Stimulated activated CD4-positive, alpha-beta T cell treated with anti-CD3 and anti-CD28 coated beads, TNF-alpha, amount 100 ng/mL, for 24 hours (primary cell): ENCODE measurements around the gene JAKMIP1.

Source experiments
- DNase-seq, 3 experiments: peaks; one replicate each; pipeline ENCODE4 v3.0.0-alpha.2; 2020; ENCODE audit warnings: low read depth in 3 of 3

Gene JAKMIP1

DNA sequence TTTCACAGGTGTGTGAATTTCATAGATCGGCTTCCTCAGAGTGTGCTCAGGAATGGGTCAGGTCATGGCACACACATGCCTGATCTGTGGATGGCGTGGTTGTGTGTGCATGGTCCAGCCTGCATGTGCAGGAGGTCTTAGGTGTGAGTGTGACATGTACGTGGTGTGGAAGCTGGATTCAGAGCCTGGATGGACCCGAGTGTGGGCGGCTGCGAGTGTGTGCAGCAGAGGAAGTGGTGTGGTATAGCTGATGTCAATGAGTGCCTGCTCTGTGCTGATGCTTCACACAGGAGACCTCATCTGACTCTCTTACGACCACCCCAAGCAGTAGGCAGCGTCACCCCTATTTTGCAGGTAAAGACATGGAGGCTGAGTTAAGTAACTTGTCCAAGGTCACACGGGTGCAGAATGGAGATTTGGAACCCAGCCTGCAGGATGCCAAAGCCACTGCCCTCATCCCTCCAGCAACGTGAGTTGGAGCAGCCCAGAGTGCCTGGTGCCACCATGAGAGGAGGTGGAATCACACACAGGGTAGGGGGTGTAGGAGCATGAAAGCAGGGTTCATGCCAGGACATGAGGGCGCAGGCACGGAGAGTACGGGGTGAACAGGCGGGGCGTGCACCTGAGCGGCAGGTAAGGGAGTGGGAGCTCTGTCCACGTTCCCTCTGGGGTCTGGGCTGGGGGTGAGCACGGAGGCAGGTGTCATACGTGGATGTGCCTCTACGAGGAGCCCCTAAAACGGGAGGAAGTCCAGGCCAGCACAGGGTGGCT lies 157.9 kb downstream of the JAKMIP1 start:
- no peak for DNase-seq

DNA sequence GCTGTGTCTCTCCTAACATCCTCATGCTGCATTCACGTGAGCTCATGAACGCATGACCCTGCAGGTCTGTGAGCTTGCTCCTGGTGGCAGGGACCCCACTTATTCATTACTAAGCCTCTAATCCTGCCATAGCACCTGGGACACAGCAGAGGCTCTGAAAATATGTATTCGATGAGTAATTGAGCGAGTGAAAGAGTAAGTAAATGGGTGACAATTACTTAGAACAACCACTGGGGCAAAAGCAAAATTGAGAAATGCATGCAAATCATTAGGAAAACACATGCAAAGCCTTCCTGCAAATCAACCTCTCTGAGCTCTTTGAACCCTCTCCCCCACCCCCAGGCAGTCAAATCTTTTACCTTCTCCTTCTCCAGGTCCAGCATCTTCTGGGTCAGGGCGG lies 158.5 kb downstream of the JAKMIP1 start:
- no peak for DNase-seq

DNA sequence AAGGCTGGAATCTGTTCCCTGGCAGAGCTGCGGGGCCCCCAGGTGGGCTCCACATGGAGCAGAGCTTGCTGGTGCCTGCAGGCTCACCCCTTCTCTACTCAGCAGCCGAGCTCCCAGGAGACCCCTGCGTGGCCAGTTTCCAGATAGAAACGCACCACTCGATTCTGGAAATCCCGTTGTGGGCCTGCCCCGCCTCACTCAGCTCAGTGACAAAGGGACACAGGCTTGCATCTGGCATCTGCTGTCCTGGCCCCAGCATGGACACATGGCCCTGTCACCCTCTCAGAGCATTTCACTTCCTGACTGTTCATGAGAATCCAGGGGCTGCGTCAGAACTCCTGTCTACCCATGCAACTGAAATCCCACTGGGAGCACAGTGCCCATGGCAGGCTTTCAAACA lies 161.6 kb downstream of the JAKMIP1 start:
- DNase-seq, result no peak

DNA sequence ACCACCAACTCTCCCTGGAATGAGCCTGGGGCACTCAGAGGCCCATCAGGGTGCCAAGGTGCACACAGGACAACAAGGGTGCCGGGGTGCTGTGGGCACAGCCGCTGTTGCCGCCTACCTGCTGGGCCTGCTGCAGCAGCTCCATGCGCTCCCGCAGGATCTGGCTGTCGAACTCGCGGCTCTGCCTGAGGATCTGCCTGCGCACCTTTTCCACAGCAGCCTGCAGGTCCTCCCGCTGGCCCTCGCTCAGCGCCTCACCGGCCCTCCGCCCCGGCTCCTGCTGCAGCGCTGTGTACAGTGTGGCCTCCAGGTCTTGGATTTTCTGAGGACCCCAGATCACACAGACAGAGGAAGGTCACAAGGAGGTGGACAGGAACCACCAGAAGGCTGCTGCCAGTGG lies 164.6 kb downstream of the JAKMIP1 start:
- DNase-seq, result no peak

DNA sequence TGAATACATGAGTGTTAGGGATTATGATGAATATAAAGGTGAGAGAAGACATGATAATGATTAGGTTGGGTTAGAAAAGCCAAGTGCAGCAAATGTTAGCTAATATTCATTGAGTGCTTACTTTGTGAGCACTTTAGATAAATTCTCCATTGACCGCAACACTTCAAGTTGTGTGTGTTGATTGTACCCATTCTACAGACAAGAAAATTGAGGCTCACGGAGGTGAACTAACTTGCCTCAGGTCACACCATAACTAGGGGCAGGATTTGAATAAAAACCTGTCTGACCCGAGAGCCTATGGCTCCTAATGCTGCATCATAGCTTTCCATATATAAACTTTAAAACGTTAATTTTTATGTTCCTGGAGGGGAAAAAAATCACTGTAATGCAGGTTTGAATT lies 167.0 kb downstream of the JAKMIP1 start:
- DNase-seq, result no peak

DNA sequence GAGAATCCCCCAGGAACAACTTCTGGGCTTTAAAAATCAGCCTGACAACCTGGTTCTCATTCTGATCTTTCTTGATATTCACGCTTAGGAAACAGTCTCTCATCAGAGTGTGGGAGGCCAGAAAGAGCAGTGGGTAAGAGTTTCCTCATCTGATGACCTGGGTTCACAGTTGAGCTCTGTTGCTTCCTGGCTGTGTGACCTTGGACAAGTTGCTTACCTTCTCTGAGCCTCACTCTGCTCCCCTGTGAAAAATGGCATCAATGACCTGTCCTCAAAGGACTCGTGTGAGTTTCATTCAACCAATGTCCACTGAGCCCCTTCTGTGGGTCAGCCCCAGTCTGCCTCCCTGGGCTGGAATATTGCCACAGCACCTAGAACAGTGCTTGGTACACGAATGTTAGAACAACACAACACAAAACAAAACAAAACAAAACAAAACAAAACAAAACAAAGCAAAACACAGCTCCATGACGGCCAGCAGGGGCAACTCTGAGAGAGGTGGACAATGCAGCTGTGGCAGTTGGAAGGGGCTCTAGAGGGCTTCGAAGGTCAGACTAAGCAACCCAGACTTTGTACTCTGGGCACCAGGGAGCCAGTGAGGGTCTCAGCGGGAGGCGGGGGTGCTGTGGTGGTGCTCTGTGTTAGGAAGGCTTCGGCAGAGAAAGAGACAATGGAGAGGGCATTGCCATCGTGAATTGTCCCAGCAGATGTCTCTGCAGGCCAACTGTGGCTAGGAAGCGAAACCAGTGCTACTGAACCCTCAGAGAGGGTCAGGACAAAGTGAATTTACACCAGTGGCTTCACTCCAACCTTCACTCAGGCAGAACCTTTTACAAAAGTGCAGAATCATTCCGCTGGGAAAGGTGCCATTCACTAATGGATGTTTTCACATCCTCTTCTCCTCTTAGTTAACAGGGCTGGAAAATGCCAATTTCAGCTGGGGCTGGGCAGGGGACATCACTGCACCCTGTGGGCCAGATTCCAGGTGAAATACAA lies 167.8 kb downstream of the JAKMIP1 start:
- DNase-seq, result no peak

DNA sequence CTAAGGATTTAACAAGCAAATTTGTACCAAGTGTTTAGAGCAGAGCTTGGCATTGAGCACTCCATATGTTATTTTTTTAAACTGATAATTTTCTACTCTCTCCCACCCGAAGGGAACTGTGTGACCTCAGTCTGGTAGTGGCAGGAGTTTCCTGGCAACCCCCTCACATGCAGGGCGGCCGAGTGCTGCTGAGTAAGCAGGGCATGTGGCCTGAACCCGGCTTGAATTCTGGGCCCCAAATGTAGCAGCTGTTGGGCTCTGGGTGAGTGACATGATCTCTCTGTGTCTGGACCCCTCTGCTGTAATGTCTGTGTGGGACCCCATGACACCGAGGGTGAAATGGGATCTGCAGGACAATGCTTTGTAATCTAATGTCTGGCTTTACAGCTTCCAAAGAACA lies 168.5 kb downstream of the JAKMIP1 start:
- no peak for DNase-seq

DNA sequence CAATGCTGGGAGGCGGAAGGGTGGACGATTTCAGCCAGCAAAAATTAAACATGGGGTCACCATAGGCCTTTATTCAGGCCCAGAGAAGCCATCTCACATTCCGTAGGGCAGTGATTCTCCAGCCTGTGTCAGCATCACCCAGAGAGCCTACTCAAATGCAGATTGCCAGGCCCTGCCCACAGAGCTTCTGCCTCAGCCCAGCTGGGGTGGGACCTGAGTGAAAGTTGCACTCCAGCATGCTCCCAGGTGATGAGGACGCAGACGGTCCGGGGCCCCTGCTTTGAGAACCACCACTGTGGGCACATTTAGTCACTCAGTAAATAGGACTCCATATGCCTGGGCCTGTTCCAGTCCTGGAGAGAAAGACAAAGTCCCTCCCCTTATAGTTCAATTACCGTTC lies 169.7 kb downstream of the JAKMIP1 start:
- no peak for DNase-seq

DNA sequence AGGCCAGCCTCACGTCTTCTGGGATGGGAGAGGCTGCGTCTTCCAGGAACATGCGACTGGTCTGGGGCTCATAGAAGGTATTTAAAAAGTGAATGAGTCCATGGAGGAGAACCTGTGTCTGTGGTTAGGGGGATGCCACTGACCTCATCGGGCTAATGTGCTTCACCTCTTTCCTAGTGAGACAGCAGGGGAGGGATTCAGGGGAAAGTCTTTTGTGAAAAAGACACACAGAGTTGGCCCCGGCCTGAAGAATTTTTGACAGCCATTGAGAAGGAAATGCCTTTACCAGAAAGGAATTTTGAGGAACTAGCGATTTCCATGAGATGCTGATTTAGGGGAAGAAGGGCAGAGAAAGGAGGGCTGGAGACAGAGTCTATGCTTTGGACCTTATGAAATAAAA lies 171.1 kb downstream of the JAKMIP1 start:
- DNase-seq, result no peak

DNA sequence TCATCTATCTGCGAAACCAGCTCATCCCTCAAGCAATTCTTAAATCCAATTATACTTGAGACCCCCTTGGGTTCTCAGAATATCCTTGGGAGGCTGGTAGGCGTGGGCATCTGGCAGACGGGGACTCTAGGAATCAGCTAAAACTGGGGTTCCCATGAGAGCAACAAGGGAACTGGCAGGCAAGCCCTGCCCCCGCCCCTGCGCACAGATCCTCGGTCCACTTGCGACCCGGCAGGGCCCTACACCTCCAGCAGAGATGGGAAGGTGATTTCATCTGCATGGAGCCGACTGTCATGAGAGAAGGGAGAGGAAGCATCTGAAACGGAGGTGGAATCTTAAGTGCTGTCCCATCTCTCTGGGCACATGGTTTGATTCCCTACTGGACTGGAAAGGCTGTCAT lies 172.2 kb downstream of the JAKMIP1 start:
- no peak for DNase-seq

DNA sequence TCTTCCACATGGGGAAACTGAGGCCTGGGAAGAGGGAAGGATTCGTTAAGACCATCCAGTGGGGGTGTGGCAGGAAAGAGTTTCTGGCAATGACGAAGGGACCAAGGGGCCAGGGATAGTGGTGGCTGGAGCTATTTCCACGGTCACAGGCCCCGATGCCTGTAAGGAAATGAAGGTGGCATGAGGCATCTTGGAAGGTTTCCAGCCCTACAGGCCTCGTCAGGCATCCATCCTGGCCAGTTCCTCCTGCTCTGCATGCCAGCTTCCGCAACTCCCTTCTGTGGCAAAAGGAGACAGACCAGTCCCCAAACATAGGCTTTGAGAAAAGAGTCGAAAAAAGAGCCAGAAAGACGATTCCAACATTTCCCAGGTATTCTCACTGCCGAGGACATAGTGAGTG lies 173.0 kb downstream of the JAKMIP1 start:
- no peak for DNase-seq

DNA sequence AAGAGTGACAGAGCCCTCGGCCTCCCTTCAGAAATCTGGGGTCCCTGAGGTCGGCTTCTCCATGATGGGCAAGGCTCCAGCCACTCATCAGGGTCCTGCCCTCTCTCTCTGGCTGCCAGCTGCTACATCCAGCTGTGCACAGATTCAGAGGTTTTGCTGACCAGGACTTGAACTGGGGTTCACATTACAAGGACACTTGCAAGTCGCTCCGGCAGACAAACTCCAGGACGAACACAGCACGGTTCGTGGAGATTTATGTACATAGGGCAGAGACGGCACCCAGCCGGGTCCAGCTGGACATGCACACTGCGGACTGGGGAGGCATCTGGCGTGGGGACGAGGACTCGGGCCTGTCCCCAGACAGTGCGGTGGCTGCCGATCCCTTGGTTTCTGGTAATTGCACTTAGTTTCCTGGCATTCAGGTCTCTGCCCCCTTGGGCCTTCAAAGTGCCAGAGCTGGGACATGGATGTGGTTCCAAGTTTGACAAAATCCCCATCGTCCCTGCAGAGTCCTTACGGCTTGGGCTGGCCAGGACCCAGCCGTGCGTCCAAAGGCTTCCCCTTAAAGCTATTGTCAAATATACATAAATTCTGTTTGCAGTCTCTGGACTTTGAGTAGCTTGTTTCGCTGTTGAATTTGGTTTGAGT lies 175.9 kb downstream of the JAKMIP1 start:
- no peak for DNase-seq

DNA sequence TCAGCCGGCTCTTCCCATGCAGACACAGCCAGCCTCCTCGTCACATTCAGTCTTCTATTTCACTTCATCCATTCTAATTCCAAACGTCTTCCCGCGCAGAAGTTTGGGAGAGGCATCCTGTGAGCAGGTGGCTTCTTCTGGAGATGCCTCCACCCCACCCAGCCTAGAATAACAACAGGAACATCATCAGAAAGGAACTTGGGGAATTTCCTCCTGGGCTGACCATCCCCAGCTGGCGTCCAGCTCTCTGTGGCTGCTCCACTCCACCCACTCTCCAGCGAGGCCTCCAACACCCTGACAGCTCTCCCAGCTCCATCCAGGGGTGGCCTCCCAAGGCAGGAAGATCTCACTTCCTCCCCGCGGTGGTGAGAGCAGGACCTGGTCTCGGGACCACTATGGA lies 176.6 kb downstream of the JAKMIP1 start:
- DNase-seq, result no peak

DNA sequence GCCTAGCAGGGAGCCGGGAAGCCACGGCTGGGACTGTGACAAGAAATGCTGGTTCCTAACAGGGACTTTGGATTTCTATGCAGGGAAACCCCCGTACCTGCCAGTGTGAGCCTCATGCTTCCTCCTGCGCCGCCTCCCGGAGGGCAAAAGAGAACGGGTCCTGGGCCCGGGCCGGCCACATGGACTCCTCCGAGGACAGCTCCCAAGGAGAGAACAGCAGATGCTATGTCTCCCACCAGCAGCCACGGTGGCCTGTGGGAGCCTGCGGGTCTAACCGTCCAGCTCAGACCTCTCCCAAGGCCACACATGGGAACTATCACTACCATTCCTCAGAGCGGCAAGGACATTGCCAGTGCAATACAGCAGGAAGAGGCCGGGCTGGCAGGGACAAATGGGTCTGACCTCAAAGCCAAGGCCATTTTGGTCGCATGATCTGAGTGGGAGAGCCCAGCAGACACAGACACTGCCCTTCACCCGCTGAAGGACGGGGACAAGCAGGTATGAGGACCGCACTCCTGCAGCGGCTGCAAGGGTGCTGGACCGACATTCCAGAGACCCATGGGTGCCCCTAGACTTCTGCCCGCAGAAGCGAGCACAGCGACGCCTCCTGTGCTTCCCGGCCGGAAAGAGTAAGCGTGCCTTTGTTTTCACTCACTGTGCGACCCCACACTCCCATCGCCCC lies 177.6 kb downstream of the JAKMIP1 start:
- DNase-seq, result no peak

DNA sequence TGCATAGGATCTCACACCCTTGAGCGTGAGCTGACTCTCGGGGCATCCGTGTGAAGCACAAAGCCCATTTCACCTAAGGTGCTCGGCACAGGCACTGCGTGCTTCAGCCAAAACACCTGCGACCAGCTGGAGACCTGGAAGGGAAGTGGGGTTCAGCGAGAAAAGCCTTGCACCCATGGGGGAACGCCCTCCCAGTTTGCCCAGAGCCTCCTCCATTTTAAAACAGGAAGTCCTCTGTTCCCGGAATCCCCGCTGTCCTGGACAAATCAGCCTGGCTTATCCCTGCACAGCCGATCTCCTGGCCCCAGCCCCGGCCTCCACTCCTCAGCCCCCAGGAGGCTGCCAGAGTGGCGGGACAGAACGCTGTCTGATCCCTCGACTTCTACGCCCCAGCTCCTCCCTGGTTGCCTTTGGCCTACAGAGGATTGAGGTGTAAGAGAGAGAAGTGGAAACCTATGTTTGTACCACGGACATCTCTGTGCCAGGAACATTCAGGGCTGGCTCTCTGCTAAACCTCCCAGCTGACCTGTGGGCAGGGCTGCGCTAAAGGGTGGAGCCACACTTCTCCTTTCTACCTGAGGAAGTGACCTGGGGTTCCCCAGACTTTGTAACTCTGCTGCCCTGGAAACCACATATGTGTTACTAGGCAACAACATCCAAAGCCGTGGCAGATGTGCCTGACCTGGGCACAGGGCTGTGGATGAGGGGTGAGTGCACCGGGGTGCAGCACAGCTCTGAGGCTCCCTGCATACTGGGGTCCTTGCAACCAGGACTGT lies 178.3 kb downstream of the JAKMIP1 start:
- DNase-seq, result no peak

DNA sequence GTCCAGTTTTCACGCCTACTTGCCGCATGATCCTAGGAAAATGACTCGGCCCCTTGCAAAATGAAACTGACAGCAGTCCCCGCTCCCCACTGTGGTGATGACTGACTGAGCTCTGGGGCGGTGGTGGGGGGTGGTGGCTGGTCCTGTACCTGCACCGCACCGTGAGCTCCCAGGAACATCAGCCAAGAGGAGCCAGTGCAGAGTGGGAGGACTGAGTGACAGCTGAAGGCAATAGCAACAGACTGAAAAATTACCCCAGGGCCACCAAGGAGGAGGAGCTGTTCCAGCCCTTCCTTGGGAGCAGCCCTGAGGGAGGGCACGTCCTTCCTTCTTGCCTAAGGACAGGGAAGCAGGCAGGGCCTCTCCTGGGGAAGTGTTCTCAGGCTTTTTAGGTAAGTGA lies 179.7 kb downstream of the JAKMIP1 start:
- no peak for DNase-seq

DNA sequence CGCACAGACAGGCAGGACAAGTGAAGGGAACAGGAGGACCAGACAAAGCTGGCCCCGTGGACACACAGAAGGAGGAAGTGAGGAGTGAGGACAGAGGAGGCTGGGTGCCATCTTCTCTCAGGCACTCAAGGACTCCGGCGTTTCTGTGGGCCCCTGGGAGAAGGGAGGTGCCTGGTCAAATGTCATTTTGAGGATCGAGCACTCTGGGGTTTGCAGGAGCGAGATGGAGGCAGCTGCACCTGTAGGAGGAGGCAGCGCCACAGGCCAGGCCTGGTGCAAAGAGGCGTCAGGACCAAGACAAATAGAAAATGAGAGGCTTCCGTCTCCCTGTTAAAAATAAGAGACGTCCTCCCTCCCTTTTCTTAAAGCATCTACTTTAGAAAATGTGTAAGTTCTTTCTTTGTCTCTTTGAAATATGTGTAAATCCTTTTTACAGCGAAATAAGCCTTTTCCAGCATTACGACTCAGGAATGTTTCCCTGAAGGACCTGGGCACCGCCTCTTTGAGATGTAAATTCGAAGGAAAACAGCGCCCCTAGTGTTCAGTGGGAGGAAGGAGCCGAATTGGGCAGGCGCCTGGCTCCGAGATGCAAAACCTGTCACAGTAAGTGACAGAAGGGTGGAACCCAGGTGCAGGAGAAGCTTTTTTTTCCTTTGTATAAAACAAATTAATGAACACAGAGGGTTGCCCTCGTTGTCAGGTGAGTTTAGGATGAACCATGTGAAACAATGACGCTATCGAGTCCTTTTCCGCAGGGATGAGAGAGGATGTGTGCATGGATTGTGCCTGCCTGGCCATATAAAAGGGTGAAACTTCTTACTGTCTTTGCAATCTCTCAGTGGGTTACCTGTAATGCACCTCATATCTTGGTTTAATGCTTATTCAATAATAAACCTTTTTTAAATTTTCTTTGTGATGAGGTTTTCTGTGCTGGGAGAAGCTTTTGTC lies 180.8 kb downstream of the JAKMIP1 start:
- DNase-seq, result peak in 1 of 3 experiments; percentile 20

DNA sequence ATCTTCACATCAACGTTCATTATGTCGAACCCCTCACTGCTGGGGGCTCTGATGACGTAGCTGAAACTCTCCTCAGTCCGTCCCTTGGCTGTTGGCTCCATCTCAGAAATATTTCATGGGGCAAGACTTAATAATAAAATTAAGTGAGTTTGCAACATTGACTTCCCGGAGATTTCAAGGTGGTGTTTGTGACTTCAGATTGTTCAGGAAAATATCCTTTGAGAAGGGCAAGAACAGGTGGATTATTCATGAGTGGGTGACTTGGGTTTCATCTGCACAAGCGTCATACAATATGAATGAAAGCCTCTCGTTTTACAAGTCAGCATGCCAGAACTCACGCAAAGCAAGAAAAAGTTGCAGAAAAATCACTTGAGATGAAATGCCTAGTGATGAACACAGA lies 182.0 kb downstream of the JAKMIP1 start, which contains the start of gene C4orf50:
Gene C4orf50, minus strand, starts transcription at position 101 of the 400 bp plus-strand sequence.
- DNase-seq, result no peak

DNA sequence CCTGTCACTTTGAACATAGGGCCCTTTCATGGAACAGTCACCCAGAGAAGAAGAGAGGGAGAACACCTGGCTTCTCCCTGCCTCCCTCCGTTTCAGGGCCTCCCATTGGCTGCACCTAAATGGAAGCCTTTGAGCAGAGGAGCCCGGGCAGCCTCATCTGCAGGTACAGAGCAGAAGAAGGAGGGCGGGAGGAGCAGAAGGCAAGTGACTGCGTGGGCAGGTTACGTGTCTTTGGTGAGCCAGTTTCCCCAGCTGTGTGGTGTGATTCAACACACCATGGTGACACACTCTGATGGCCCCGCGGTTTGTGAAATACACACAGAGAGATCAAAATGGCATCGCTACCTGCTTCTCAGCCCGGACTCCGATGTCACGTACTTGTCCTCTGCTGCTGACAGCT lies 182.5 kb downstream of the JAKMIP1 start:
- no peak for DNase-seq

DNA sequence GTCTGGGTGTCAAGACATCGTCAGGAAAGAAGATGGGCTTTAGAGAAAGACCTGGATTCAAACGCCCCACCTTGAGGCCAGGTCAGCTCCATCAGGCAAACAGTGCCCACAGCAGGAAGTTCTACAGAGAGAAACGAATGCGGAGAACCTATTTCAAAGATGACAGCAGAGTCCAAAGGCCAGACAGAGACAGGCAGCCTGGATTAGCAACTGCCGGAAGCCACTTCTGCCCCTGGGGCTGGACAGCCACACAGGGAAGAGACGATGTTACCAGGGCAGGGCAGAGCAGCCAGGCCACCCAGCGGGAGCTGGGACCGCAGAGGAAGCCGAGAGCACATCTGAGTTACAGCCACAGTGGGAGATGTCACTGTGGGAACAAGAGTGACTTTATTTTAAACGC lies 183.3 kb downstream of the JAKMIP1 start:
- no peak for DNase-seq
